Left lung (tissue), 10 donors: ENCODE data around the gene SETX. TPM values are rescaled to one million over a fixed set of nuclear protein-coding genes. Genes with fewer than 3 reads are reported as not detected.

ENCODE experiments used
- ATAC-seq: fragments of 200-7000 bp; cut with Tn5 transposase; one replicate; pipeline ENCODE4 v1.9.1; 2020; ENCODE audit warnings: moderate library complexity
- DNase-seq, 4 donors: peaks; one replicate each; pipeline ENCODE4 v3.0.0-alpha.2; 2013 to 2020
- H3K27ac ChIP-seq, 2 donors: fragments of 200-600 bp; sonication (generic) in 1 of 2; one replicate each; pipeline versions ENCODE4 v1.5.0 to v1.8.0; 2020 to 2021
- H3K27me3 ChIP-seq, 2 donors: fragments of 200-600 bp; sonication (generic) in 1 of 2; one replicate each; pipeline versions ENCODE4 v1.5.0 to v1.8.0; 2020 to 2021
- H3K36me3 ChIP-seq, 2 donors: fragments of 200-600 bp; sonication (generic) in 1 of 2; one replicate each; pipeline versions ENCODE4 v1.5.0 to v1.8.0; 2020 to 2021
- H3K4me1 ChIP-seq, 2 donors: fragments of 200-600 bp; one replicate each; pipeline ENCODE4 v1.8.0; 2021
- H3K4me3 ChIP-seq, 2 donors: fragments of 200-600 bp; sonication (generic) in 1 of 2; one replicate each; pipeline versions ENCODE4 v1.5.0 to v1.8.0; 2020 to 2021; ENCODE audit warnings: mild to moderate bottlenecking in 1 of 2
- H3K9me3 ChIP-seq, 2 donors: fragments of 200-600 bp; sonication (generic) in 1 of 2; one replicate each; pipeline versions ENCODE4 v1.5.0 to v1.8.0; 2020 to 2021
- intact Hi-C, 2 donors: fragments of 100-400 bp; cut with DNase I; formaldehyde crosslinking; loops; one replicate each; pipeline versions ENCODE4 v1.11.2 to v1.14.2; 2022
- polyA plus RNA-seq, 6 donors: library from polyadenylated mRNA; unstranded; fragments of 120-200 nt; gene quantifications; one replicate each; pipeline ENCODE4 v1.2.1, GENCODE V29; 2013; ENCODE audit not compliant: insufficient read length in 6 of 6
- total RNA-seq, 2 donors: library from RNA; stranded (reverse); fragmentation: NEBNext Ultra II Directional; extraction: Animal tissue kit (Norgen Biotek cat#: 25700); gene quantifications; one replicate each; pipeline ENCODE4 v1.2.1, GENCODE V29; 2021
- TF ChIP-seq, protein P1 (sequence below), 2 donors: fragments of 200-600 bp; sonication (generic) in 1 of 2; IDR thresholded peaks; one replicate each; pipeline versions ENCODE4 v1.5.0 to v1.8.0; 2021; ENCODE audit warnings: antibody characterized with exemption in 2 of 2
- donor health status: DM: no; HTN: yes; CAD: no.
- donor health status: DM: no; HTN: no; CAD: no.

Gene SETX
- total and polyA plus RNA-seq, 8 donors, result 42.2 to 68.9 (median 62.2) TPM

DNA sequence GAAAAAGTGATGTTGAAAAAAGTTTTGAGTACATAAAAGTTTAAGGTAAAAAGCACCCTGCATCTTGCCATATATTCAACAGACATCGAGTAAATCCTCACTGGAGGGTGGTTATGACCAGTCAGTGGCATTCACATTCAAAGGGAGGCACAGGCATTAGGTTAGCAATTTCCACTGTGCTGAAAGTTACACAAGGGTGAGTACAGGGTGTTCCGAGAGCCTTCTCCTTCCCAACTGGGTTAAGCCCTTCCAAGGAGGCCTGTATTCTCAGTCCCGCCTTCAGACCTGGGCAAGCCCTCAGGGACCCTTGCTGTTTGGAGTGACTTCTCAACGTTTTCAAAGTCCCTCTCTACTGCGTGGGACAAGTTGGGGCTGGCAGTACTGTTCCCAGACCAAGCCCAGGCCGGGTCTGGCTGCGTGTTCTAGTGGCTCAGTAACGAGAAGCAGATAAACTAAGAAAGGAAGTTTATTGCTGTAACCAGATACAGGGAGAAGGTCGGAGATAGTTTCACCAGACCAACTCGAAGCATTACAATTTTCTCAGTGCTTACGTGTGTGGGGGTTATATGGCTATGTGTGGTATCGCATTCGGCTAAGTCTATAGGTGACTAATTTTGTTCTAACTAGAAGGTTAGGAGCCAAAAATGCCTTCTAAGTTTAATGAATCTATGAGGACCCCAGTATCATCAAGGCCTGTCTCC is 13.0 kb upstream of the SETX start:
- peaks cover 0 to 17% of the 10 kb centered on the region in 2 donors for H3K4me1 ChIP-seq
- DNase-seq (no peak), ATAC-seq (no peak)
- no peaks in the 10 kb centered on the region for H3K36me3 ChIP-seq
- no peaks in the 10 kb centered on the region for H3K9me3 ChIP-seq
- H3K27me3 ChIP-seq, result no peaks in the 10 kb centered on the region
- TF ChIP-seq, protein P1, sequence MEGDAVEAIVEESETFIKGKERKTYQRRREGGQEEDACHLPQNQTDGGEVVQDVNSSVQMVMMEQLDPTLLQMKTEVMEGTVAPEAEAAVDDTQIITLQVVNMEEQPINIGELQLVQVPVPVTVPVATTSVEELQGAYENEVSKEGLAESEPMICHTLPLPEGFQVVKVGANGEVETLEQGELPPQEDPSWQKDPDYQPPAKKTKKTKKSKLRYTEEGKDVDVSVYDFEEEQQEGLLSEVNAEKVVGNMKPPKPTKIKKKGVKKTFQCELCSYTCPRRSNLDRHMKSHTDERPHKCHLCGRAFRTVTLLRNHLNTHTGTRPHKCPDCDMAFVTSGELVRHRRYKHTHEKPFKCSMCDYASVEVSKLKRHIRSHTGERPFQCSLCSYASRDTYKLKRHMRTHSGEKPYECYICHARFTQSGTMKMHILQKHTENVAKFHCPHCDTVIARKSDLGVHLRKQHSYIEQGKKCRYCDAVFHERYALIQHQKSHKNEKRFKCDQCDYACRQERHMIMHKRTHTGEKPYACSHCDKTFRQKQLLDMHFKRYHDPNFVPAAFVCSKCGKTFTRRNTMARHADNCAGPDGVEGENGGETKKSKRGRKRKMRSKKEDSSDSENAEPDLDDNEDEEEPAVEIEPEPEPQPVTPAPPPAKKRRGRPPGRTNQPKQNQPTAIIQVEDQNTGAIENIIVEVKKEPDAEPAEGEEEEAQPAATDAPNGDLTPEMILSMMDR (IDR thresholded peaks at IDR 0.05), result no peak
- no peak overlapping the region for H3K4me3 ChIP-seq
- H3K27ac ChIP-seq, result no peak overlapping the region
- intact Hi-C loops, result no loop called here

DNA sequence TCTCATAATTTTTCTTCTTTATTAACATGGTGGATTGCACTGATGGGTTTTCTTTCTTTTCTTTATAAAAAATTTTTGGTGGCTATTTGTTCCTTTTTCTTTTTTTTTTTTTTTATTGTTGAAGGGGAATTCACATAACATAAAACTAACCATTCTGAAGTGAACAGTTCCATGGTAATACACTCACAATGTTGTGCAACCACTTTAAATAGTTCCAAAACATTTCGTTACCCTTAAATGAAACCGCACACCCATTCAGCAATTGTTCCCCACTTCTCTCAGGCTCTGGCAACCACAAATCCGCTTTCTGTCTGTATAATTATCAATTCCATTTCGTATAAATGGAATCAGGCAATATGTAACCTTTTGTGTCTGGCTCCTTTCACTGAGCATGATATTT is 11.7 kb upstream of the SETX start:
- intact Hi-C loops, result no loop called here
- no peaks in the 10 kb centered on the region for H3K27me3 ChIP-seq

DNA sequence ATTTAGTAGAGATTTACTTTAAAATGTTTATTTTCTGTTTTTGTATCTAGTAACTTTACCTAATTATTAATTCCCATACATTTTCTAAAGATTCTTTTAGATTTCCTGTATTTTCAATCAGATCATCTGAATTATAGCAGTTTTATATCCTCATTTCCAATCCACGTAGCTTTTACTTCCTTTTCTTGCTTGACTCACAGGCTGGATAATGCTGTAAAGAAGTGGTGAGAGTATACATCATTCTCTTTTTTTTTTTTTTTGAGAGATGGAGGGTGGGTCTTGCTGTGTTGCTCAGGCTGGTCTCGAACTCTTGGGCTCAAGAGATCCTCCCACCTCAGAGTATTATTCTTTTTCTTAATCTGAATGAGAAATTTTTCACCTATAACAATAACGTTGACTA is 11.2 kb upstream of the SETX start:
- Histone ChIP-seq H3K9me3 (no peaks in the 10 kb centered on the region), H3K4me1 (peaks cover 0 to 4% of the 10 kb centered on the region in 2 donors), H3K27ac (no peak overlapping the region), H3K36me3 (no peaks in the 10 kb centered on the region), H3K4me3 (no peak overlapping the region), H3K27me3 (no peaks in the 10 kb centered on the region)
- DNase-seq (no peak), ATAC-seq (no peak)
- intact Hi-C loops, result no loop called here
- TF ChIP-seq, protein P1 (IDR thresholded peaks at IDR 0.05), result no peak

More for the DNA sequence above, 11.7 kb upstream of the SETX start:
- no peaks in the 10 kb centered on the region for H3K36me3 ChIP-seq
- TF ChIP-seq, protein P1 (IDR thresholded peaks at IDR 0.05), result no peak
- ATAC-seq (no peak), DNase-seq (no peak)
- no peak overlapping the region for H3K27ac ChIP-seq
- no peak overlapping the region for H3K4me3 ChIP-seq
- no peaks in the 10 kb centered on the region for H3K9me3 ChIP-seq
- peaks cover 0 to 5% of the 10 kb centered on the region in 2 donors for H3K4me1 ChIP-seq

DNA sequence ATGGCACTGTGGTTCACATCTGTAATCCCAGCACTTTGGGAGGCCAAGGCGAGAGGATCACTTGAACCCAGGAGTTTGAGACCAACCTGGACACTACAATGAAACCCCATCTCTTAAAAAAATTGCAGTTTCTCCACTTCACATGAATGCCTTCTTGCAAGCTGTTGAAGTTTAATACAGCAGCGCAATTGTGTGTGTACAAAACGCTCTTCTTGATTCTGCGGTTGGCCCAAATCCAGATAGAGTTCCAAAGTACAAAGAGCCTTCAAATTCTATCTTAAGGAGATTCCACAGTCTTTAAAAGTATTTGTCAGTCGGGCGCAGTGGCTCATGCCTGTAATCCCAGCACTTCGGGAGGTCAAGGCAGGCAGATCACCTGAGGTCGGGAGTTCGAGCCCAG is 9.3 kb upstream of the SETX start:
- Histone ChIP-seq H3K27ac (no peak overlapping the region), H3K9me3 (no peaks in the 10 kb centered on the region), H3K27me3 (no peaks in the 10 kb centered on the region), H3K36me3 (no peaks in the 10 kb centered on the region), H3K4me3 (no peak overlapping the region), H3K4me1 (peaks cover 0 to 10% of the 10 kb centered on the region in 2 donors)
- TF ChIP-seq, protein P1 (IDR thresholded peaks at IDR 0.05), result no peak
- intact Hi-C loops, result no loop called here
- no peak for ATAC-seq
- no peak for DNase-seq

DNA sequence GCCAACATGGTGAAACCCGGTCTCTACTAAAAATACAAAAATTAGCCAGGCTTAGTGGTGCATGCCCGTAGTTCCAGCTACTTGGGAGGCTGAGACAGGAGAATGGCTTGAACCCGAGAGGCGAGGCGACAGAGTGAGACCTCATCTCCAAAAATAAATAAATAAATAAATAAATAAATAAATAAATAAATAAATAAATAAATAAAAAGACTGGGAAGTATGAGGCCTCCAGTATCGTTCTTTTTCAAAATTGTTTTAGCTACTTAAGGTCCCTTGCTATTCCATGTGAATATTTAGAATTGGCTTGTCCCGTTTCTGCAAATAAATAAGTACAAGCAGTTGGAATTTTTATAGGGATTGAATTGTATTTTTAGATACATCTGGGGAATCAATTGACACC is 3.0 kb upstream of the SETX start:
- H3K36me3 ChIP-seq, result peaks cover 0 to 7% of the 10 kb centered on the region in 2 donors
- intact Hi-C loops, result no loop called here

More for the DNA sequence above, 3.0 kb upstream of the SETX start:
- H3K4me3 ChIP-seq, result no peak overlapping the region
- H3K9me3 ChIP-seq, result no peaks in the 10 kb centered on the region
- TF ChIP-seq, protein P1 (IDR thresholded peaks at IDR 0.05), result no peak
- peaks cover 10 to 22% of the 10 kb centered on the region in 2 donors for H3K4me1 ChIP-seq
- H3K27me3 ChIP-seq, result no peaks in the 10 kb centered on the region
- DNase-seq (no peak), ATAC-seq (no peak)
- no peak overlapping the region for H3K27ac ChIP-seq
